Liver (tissue), 9 donors: ENCODE data around the gene TBCD. TPM values are rescaled to one million over a fixed set of nuclear protein-coding genes. Genes with fewer than 3 reads are reported as not detected.
A peak's percentile ranks its signal among the peaks of the same experiment; 100 is the strongest.

ENCODE experiments used
- DNase-seq: peaks from one replicate; pipeline ENCODE4 v3.0.0-alpha.2; 2017; ENCODE audit warnings: low spot score
- H3K27ac ChIP-seq, 2 donors: one replicate each; pipeline ENCODE4 v1.7.0; 2013; ENCODE audit warnings: inconsistent platforms in 2 of 2, low read length in 2 of 2, control low read depth in 1 of 2, low read depth in 1 of 2, mild to moderate bottlenecking in 1 of 2
- H3K27me3 ChIP-seq, 4 donors: one replicate each; pipeline versions ENCODE4 v1.6.1 to v1.7.0; 2013; ENCODE audit warnings: low read length in 3 of 4, inconsistent platforms in 1 of 4, mild to moderate bottlenecking in 1 of 4, moderate library complexity in 1 of 4; ENCODE audit not compliant: control insufficient read depth in 4 of 4, insufficient read depth in 4 of 4
- H3K36me3 ChIP-seq, 4 donors: one replicate each; pipeline versions ENCODE4 v1.6.1 to v1.7.0; 2013; ENCODE audit warnings: low read length in 3 of 4, mild to moderate bottlenecking in 3 of 4, low read depth in 1 of 4, moderate library complexity in 1 of 4; ENCODE audit not compliant: control insufficient read depth in 4 of 4, insufficient read depth in 3 of 4
- H3K4me1 ChIP-seq, 4 donors: one replicate each; pipeline versions ENCODE4 v1.6.1 to v1.7.0; 2013; ENCODE audit warnings: low read length in 3 of 4, mild to moderate bottlenecking in 3 of 4, moderate library complexity in 1 of 4; ENCODE audit not compliant: control insufficient read depth in 4 of 4, insufficient read depth in 4 of 4
- H3K4me3 ChIP-seq, 3 donors: one replicate each; pipeline versions ENCODE4 v1.6.1 to v1.7.0; 2013; ENCODE audit warnings: low read length in 3 of 3, control low read depth in 1 of 3, low read depth in 1 of 3, mild to moderate bottlenecking in 1 of 3
- H3K9ac ChIP-seq, 2 donors: one replicate each; pipeline ENCODE4 v1.7.0; 2013; ENCODE audit warnings: low read length in 2 of 2, mild to moderate bottlenecking in 2 of 2, moderate library complexity in 2 of 2, control low read depth in 1 of 2, low read depth in 1 of 2
- H3K9me3 ChIP-seq, 4 donors: one replicate each; pipeline versions ENCODE4 v1.6.1 to v1.7.0; 2013; ENCODE audit warnings: low read length in 3 of 4; ENCODE audit not compliant: control insufficient read depth in 4 of 4
- CTCF ChIP-seq: fragments of 150-350 bp; IDR thresholded peaks from 2 replicates; pipeline ENCODE4 v1.5.1; 2017; ENCODE audit warnings: improper control_type of control experiment, low read depth, low read length; ENCODE audit not compliant: missing input control
- FOXA1 ChIP-seq: IDR thresholded peaks from 2 replicates; pipeline ENCODE4 v1.6.1; 2016; ENCODE audit warnings: antibody characterized with exemption
- GABPA ChIP-seq, 2 donors: IDR thresholded peaks in 1 of 2; conservative IDR thresholded peaks in 1 of 2; 2 replicates each; pipeline ENCODE4 v1.6.1; 2016; ENCODE audit warnings: antibody characterized with exemption in 2 of 2, mild to moderate bottlenecking in 1 of 2, moderate library complexity in 1 of 2
- HNF4A ChIP-seq, 2 donors: conservative IDR thresholded peaks; 2 replicates each; pipeline ENCODE4 v1.6.1; 2016; ENCODE audit warnings: antibody characterized with exemption in 2 of 2, mild to moderate bottlenecking in 2 of 2
- JUND ChIP-seq, 2 donors: IDR thresholded peaks; 2 replicates each; pipeline ENCODE4 v1.6.1; 2016; ENCODE audit warnings: antibody characterized with exemption in 2 of 2
- NR2F2 ChIP-seq: IDR thresholded peaks from 2 replicates; pipeline ENCODE4 v1.6.1; 2016; ENCODE audit warnings: antibody characterized with exemption
- RXRA ChIP-seq, 2 donors: IDR thresholded peaks; 2 replicates each; pipeline ENCODE4 v1.6.1; 2017 to 2018; ENCODE audit warnings: antibody characterized with exemption in 2 of 2, mild to moderate bottlenecking in 1 of 2
- SP1 ChIP-seq: IDR thresholded peaks from 2 replicates; pipeline ENCODE4 v1.6.1; 2018; ENCODE audit warnings: antibody characterized with exemption, mild to moderate bottlenecking
- TAF1 ChIP-seq: conservative IDR thresholded peaks from 2 replicates; pipeline ENCODE4 v1.6.1; 2016; ENCODE audit warnings: antibody characterized with exemption, mild to moderate bottlenecking
- YY1 ChIP-seq: IDR thresholded peaks from 2 replicates; pipeline ENCODE4 v1.6.1; 2016; ENCODE audit warnings: antibody characterized with exemption, mild to moderate bottlenecking
- whole genome bisulfite sequencing: extraction: QIAGEN DNeasy Blood & Tissue Kit; methylation state at CpG from one replicate; pipeline ENCODE4 v1.1.7; 2013; 5-methylcytosine and 5-hydroxymethylcytosine counted together
- polyA plus RNA-seq, 2 donors: library from polyadenylated mRNA; stranded (reverse) in 1 of 2; unstranded in 1 of 2; fragments of 200-250 nt in 1 of 2; fragments of >200 nt in 1 of 2; fragmentation: Nextera tagmentation in 1 of 2; extraction: Ambion mirVana in 1 of 2; gene quantifications; one replicate each; pipeline versions ENCODE4 v1.2.1 to v1.2.3, GENCODE V29; 2013 to 2015
- total RNA-seq, 2 donors: library from RNA; depleted of rRNA; stranded (reverse); fragments of >200 nt; gene quantifications; one replicate each; pipeline ENCODE4 v1.2.3, GENCODE V29; 2014
- TF ChIP-seq, protein P1 (sequence below): IDR thresholded peaks from 2 replicates; pipeline ENCODE4 v1.6.1; 2016; ENCODE audit warnings: antibody characterized with exemption
- donor health status: healthy.
- donor health status: healthy.
- donor health status: healthy.
- donor health status: healthy.
- donor health status: healthy.

TBCD gene
- total and polyA plus RNA-seq, 4 donors = 29.8 to 42.2 (median 33.0) TPM

DNA sequence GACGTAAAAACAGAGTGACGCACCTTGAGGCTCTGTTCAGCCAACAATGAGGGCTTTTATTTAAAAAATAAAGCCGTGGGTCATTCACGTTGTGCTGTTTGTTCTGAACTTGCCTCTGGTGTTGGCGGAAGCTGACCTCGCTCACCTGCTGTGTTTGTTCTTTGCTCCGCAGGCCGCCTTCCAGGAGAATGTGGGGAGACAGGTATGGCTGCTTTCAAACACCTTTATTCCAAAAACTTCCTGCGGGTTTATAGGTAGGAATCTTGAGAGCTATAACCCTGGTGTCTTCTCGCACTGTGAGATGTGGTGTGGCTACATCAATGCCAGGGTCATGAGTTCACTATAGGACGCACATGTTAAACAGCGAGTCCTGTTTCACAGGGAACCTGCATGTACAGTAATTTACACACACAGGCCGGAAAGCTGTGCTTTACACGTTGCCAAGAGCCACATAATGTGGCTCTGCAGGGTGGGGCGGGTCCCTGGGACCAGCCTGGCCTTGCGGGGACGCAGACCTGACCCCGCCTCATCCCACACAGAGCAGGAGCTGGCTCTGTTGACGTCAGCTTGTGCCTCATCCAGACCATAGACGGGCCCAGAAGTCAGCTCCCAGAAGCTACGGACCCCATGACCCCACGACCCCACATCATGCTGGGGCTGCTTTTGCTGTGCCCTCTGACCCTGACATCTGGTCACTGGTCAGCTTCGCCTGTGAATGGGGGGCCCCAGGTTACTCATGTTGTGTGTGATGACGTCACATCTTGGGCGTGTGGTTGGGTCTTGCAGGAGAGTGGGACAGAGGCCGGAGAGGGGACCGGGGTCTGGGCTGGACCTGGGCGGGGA is 137.9 kb downstream of the TBCD start:
- no peaks in the 10 kb centered on the region for H3K36me3 ChIP-seq
- no peaks in the 10 kb centered on the region for H3K27me3 ChIP-seq
- WGBS = 63% methylated on average over 28 of the region's 28 CpGs
- H3K4me3 ChIP-seq = no peak overlapping the region
- peaks cover 7 to 22% (median 17%) of the 10 kb centered on the region in 4 donors for H3K4me1 ChIP-seq
- H3K9ac ChIP-seq = no peak overlapping the region
- no peak for DNase-seq
- peak overlapping the region; percentile 69 to 80 for H3K27ac ChIP-seq
- peak; percentile 88 for TF ChIP-seq NR2F2
- TF ChIP-seq CTCF = no peak
- TF ChIP-seq GABPA (IDR thresholded peaks at IDR 0.05 in 1 of 2, conservative IDR thresholded peaks at IDR 0.05 in 1 of 2) = no peak
- peak; percentile 71 for TF ChIP-seq SP1
- no peak for TF ChIP-seq YY1
- peak in 1 of 2 donors; percentile 23 for TF ChIP-seq HNF4A (conservative IDR thresholded peaks at IDR 0.05)
- TF ChIP-seq FOXA1 = no peak
- no peak for TF ChIP-seq RXRA (IDR thresholded peaks at IDR 0.05)
- no peaks in the 10 kb centered on the region for H3K9me3 ChIP-seq

DNA sequence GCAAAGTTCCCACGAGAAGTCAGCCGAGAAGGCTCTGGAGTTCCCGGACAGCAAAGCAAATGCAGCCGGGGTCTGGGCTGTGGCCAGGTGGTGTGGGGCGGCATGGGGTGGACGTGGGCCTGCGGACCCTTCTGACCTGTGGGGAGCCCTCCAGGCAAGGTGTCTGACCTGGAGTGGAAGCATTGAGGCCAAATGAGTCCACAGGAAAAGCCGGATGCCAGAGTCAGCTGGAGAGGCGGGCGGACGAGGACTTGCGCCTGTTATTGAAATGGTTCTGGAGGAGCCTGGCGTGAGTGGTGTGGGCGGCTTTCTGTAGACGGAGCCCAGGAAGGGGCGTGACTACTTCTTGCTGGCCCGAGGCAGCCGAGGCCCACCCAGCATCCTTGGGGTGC is 138.5 kb downstream of the TBCD start:
- H3K27me3 ChIP-seq = no peaks in the 10 kb centered on the region
- no peak for TF ChIP-seq YY1
- TF ChIP-seq, protein P1, sequence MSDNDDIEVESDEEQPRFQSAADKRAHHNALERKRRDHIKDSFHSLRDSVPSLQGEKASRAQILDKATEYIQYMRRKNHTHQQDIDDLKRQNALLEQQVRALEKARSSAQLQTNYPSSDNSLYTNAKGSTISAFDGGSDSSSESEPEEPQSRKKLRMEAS = no peak
- TF ChIP-seq RXRA (IDR thresholded peaks at IDR 0.05) = no peak
- TF ChIP-seq JUND (IDR thresholded peaks at IDR 0.05) = no peak
- no peak for TF ChIP-seq TAF1
- no peak for TF ChIP-seq SP1
- WGBS = 96% methylated on average over 18 of the region's 18 CpGs
- no peak overlapping the region for H3K9ac ChIP-seq
- H3K9me3 ChIP-seq = no peaks in the 10 kb centered on the region
- no peak for DNase-seq
- H3K36me3 ChIP-seq = no peaks in the 10 kb centered on the region
- H3K27ac ChIP-seq = no peak overlapping the region
- peaks cover 7 to 22% (median 17%) of the 10 kb centered on the region in 4 donors for H3K4me1 ChIP-seq
- H3K4me3 ChIP-seq = no peak overlapping the region

GRCh38 chr17:82890926-82891678 is 139.2 kb downstream of the TBCD start:
- H3K9ac ChIP-seq = no peak overlapping the region
- H3K9me3 ChIP-seq = no peaks in the 10 kb centered on the region
- 96% methylated on average over 29 of the region's 29 CpGs for WGBS
- no peak overlapping the region for H3K27ac ChIP-seq
- no peak for DNase-seq
- H3K4me1 ChIP-seq = peaks cover 7 to 20% (median 17%) of the 10 kb centered on the region in 4 donors
- no peaks in the 10 kb centered on the region for H3K36me3 ChIP-seq
- no peak for TF ChIP-seq YY1
- H3K27me3 ChIP-seq = no peaks in the 10 kb centered on the region
- H3K4me3 ChIP-seq = no peak overlapping the region
